Stimulated activated CD4-positive, alpha-beta T cell treated with anti-CD3 and anti-CD28 coated beads, Interleukin-2, amount 100 ng/mL, for 24 hours (primary cell): ENCODE measurements around the gene BICDL1.

ENCODE experiments used
- DNase-seq, 2 donors: peaks; one replicate each; pipeline ENCODE4 v3.0.0-alpha.2; 2020

The BICDL1 gene

GRCh38 chr12:119988472-119989360 is at the start of gene BICDL1:
Gene BICDL1, plus strand, starts transcription at chr12:119989236. Its CDS starts 633 bp downstream, at chr12:119989869.
- peak; percentile 97 to 99 for DNase-seq

GRCh38 chr12:119940897-119941296 is 48.1 kb upstream of the BICDL1 start:
- no peak for DNase-seq

GRCh38 chr12:119942386-119942785 is 46.6 kb upstream of the BICDL1 start:
- DNase-seq: no peak

- no peak for DNase-seq
Measured at GRCh38 chr12:119946213-119946612, 42.8 kb upstream of the BICDL1 start.

- no peak for DNase-seq
Measured at GRCh38 chr12:119949145-119949544, 39.9 kb upstream of the BICDL1 start.

GRCh38 chr12:119949594-119949993 is 39.4 kb upstream of the BICDL1 start:
- no peak for DNase-seq

- no peak for DNase-seq
Measured at GRCh38 chr12:119956047-119956446, 33.0 kb upstream of the BICDL1 start.

GRCh38 chr12:119957135-119957534 is 31.9 kb upstream of the BICDL1 start:
- DNase-seq: no peak

- DNase-seq: no peak
Measured at GRCh38 chr12:119959435-119959834, 29.6 kb upstream of the BICDL1 start.

GRCh38 chr12:119964123-119964522 is 24.9 kb upstream of the BICDL1 start:
- no peak for DNase-seq

- no peak for DNase-seq
Measured at GRCh38 chr12:119964929-119965328, 24.1 kb upstream of the BICDL1 start.

GRCh38 chr12:119980242-119980641 is 8.8 kb upstream of the BICDL1 start:
- no peak for DNase-seq

- peak in 1 of 2 donors; percentile 23 for DNase-seq
Measured at GRCh38 chr12:119980702-119981101, 8.3 kb upstream of the BICDL1 start.

GRCh38 chr12:119989361-119989730 is 310 bp downstream of the BICDL1 start:
- DNase-seq: peak in 1 of 2 donors; percentile 49

GRCh38 chr12:119989731-119990381 is 820 bp downstream of the BICDL1 start:
- peak; percentile 72 to 83 for DNase-seq

- DNase-seq: peak in 1 of 2 donors; percentile 36
Measured at GRCh38 chr12:119990382-119990874, 1.4 kb downstream of the BICDL1 start.

GRCh38 chr12:119992129-119992705 is 3.2 kb downstream of the BICDL1 start:
- DNase-seq: no peak

GRCh38 chr12:119994892-119995658 is 6.0 kb downstream of the BICDL1 start:
- no peak for DNase-seq

- no peak for DNase-seq
Measured at GRCh38 chr12:119996417-119996816, 7.4 kb downstream of the BICDL1 start.

- no peak for DNase-seq
Measured at GRCh38 chr12:119998471-119999245, 9.6 kb downstream of the BICDL1 start.

GRCh38 chr12:120000556-120000955 is 11.5 kb downstream of the BICDL1 start:
- no peak for DNase-seq
